Midbrain (tissue), 1 donor: ENCODE results near the gene OSCP1.
A peak's percentile ranks its signal among the peaks of the same experiment; 100 is the strongest.

ENCODE experiments used
- DNase-seq: peaks from one replicate; lab custom pipeline; 2025; lab: John Stamatoyannopoulos, UW

OSCP1 gene

DNA sequence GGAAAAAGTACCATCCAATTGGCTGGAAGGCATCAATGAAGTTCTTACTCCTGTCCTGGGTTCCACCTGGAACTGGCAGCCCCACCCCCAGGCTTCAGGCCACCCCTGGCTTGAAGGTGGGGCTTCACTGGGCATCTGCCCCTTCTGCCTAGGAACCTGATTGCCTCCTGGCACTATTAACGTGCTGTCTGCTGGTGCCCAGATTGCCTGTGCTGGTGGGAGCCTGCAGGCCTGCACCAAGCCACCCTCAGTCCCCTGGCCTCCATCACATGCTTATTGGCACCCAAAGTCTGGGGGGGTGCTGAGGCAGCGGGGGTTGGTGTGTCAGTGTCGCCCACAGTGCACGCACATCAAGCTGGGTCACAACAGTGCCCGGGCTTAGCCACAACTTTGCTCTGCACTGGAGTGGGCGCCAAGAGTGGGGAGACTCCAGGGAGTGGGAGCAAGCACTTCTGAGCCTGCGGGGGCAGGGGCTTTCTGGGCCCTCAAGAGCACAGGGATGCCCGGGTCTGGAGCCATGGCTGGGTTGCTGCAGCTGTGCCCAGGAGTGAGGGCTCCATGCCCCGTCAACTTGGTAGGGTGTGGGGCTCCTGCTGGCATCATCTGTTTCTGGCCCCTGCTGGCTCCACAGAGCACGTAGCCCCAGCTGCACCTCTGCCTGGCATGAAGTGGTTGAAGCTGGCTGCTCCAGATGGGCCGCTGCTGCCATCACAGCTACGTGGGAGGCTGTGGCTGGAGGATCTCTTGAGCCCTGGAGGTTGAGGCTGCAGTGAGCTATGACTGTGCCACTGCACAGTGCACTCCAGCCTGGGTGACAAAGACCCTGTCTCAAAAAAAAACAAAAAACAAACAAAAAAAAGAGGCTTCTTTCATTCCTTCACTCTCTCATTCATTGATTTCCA, 48.4 kb downstream of the OSCP1 start:
- no peak for DNase-seq

DNA sequence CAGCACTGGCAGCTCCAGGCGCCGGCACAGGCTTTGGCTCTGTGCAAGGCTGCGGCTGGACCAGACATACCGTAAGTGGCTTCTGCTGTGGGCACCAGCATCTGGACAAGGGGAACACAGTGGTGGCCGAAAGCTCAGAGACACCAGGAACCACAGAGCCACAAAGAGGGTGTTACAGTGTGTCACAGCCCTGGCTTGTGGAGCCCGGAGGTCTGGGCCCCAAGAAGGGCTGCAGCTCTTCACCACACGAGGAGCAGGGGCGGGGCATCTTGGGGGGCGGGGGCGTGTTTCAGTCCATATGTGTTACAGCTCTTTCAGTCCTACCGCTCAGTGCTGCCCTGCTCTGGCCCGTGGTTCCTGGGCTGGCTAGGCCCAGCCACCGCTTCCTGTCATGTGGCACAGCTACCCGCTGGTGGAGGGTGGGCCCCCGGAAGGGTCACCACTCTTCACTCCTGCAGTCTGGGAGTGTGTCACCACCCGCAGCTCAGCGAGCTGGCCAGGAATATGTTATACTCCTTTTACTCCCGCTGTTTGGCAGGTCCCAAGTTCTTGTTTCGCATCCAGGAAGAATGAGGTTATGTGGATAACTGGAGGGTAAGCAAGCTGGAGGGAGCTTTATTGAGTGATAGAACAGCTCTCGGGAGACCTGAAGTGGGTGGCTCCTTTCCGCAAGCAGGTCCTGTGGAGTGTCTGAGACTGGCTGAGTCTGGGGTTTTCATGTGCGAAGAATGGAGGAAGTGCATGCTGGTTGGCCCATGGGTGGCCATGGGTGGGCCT, 49.2 kb downstream of the OSCP1 start:
- peak; percentile 35 for DNase-seq

DNA sequence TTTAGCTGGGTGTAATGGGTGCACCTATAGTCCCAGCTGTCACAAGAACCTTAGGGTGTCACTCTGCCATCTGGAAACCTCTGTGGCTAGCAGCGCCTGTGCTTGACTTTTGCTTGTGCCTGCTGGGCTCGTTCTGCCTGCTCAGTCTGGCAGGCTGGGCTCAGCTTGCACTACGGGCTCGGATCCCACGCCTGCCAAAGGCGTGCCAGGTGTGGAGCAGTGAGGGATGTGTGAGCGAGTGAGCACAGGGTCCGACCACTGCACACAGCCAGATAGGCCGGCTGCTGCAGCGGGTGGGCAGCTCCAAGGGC, 49.8 kb downstream of the OSCP1 start:
- DNase-seq, result no peak

DNA sequence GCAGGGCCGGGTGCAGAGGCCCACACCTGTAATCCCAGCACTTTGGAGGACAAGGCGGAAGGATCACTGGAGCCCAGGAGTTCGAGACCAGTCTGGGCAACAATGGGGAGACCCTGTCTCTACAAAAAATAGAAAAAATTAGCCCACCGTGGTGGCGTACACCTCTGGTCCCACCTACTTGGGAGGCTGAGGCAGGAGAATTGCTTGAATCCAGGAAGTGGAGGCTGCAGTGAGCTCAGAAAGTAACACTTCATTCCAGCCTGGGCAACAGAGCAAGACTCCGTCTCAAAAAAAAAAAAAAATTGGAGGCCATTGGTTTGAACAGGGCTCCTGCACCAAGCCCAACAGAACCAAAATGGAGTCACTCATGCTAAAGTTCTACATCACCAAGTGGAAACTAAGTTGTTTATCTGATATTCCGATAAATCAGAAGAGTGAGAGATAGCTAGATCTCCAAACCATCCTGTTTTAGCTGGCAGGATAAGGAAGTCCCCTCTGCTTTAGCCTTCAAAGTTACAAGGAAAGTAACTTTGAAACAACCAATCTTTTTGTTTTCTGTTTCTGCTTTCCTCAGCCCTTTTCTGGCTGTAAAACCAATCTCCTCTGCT, 51.8 kb downstream of the OSCP1 start:
- DNase-seq, result no peak

DNA sequence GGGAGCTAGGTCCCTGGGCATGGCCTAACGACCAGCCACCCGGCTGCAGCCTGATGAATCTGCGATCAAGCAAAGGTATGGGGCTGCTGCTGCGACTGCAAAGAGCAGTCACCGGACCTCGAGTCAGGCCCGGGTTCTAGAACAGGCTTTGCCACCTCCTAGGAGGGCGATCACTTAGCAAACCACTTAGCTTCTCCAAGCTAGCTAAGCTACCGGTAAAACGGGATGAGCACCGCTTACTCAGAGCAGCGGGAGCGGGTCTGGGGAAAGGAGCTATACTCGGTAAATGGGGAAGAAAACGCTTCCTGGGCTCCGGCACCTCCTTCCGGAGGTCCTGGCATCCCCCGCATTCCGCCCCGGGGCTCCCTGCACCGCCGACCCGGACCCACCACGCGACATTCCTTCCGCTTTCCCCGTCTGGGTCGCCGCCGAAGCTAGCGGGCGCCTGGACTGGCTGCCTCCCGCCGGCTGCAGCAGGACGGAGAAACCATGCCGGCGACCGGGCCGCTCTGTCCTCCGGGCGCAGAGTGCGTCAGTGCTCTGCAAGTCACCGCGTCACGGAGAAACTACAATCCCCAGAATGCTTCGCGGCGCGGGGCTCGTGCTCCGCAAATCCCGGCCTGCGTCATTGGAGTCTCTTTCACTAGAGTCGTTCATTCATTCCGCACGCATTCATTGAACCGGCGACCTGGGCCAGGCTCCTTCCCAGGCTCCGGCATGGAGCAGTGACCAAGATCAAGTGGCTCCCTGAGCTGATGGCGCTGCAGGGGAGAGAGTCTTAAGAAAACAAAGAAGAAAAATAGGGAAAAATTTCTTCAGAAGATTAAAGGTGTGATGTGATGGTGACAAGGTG, 52.6 kb downstream of the OSCP1 start, which contains the start of gene LSM10:
LSM10 (minus strand) TSS at position 531 of the 853 bp plus-strand sequence. CDS start 3,779 bp downstream, outside the sequence.
- peak; percentile 95 for DNase-seq

DNA sequence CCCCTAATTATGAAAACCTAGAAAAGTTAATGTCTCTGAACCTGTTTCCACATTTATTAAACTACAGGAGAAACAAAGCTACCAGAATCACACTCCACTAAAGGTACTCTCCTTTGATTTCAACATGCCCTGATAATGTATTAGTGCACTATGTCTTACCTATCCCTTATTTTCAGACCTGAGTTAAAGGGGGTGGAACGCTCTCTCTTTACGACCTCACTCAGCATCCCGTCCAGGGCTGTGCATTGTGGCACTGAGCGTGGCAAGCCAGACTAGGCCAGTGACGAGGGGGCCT, 53.2 kb downstream of the OSCP1 start:
- DNase-seq, result no peak

DNA sequence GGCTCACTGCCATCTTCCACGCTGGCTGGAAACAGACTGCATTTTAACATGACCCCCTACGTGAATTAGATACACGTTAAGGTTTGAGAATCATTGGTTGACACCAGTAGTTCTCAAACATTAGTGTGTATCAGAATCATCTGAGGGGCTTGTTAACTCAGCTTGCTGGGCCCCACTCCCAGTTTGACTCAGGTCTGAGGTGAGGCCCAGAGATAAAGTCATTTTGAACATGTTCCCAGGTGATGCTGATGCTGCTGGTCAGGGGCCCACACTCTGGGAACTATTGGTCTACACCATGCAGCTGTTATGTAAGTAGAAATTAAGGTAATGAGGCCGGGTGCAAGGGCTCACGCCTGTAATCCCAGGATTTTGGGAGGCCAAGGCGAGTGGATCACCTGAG, 53.9 kb downstream of the OSCP1 start:
- no peak for DNase-seq

DNA sequence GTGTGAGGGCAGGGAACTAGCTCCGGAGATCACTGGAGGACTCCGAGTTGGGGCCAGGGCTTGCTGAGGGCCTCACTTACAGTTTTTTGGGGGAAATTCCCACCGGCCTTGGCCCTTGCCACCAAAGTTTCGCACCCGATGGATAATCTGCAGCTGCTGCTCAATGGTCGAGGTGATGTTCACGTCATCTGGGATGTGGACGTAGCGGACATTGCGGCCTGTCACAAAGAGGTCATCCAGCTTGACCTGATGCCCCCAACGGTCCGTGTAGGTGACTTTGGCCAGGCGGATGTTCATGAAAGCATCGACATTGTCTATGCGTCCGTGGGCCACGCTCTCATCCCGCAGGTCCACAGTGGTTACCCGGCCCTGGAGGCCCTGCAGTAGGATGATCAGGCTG, 56.6 kb downstream of the OSCP1 start:
- no peak for DNase-seq

DNA sequence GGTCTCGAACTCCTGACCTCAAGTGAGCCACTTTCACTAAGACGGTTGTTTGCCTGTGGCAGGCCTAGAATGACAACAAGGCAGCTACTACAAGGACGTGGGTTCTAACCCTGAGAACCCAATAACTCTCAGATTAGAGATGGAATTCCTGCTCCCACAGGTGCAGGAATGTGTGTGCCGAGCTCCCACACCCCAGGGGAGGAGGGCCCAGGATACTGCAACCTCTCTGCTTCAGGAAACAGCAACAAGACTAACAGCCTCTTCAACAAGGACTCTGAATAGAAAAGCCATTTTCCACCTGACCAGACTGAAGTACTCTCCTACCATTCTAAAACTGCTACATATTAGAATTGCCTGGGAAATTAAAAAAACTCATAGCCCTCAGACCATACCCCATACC, 57.4 kb downstream of the OSCP1 start:
- no peak for DNase-seq

DNA sequence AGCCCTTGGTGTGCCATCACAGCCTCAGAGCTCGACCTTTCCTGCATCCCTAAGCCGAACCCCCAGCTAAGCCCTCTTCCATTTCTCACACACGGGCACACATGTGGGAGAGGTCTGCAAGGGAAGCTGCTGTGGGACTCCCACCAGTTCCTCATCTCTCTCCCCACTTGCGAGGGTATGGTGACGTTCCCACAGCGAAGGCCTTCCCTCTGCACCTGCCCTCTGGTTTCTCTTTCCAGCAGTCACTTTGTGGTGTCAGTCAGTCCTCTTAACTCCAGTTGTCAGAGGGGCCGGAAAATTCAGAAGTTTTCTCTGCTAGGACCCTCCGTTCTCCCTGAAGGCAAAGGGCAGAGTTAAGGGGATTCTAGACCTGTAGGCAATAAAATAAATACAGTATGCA, 59.0 kb downstream of the OSCP1 start:
- no peak for DNase-seq

DNA sequence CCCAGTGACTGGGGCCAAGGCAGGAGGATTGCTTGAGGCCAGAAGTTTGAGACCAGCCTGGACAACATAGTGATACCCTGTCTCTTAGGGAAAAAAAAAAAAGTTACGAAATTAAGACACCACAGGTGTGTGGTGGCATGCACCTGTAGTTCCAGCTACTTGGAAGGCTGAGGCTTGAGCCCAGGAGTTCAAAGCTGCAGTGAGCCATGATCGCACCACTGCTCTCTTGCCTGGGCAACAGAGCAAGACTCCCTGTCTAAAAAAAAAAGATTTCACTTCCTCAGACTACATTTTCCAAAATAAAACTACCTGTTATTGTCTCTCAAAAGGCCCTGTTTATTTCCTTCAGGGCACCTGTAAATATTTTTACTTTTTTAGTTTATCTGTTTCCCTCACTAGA, 59.8 kb downstream of the OSCP1 start:
- no peak for DNase-seq

DNA sequence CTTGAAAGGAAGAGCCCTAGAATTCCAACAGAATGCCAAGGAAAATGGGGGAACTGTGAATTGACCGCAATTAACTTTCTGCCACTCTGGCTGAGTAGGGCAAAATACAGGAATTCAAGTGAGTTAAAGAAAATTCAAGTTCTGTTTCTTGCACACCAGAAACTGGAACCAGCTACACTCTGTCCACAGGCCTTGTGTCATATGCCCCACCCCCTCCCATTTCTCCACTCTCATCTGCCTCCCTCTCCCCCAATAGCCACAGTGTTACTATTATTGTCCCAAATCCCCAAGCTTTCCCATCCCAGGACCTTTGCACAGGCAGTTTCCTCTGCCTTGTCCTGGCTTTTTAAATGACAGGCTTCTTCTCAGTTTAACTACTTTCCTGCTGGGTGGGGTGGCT, 60.3 kb downstream of the OSCP1 start:
- DNase-seq, result no peak

DNA sequence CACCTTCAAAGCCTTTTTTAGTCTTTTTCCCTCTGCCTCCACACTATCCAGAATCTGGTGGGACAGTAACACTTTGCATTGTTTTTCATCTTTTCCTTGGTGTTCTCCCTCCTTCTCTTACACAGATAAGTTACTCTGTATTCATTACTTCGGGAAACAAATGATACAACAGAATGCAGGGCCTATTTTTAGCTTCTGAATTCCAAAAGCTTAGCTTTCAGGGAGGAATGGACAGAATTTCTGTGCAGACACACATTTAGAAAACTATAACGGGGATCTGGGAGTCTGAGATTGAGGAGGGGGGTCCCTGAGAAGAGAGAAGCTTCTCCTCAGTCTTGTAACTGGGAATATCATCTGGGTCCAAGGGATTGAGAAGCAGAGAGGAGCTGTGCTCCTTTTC, 61.0 kb downstream of the OSCP1 start:
- DNase-seq, result no peak

DNA sequence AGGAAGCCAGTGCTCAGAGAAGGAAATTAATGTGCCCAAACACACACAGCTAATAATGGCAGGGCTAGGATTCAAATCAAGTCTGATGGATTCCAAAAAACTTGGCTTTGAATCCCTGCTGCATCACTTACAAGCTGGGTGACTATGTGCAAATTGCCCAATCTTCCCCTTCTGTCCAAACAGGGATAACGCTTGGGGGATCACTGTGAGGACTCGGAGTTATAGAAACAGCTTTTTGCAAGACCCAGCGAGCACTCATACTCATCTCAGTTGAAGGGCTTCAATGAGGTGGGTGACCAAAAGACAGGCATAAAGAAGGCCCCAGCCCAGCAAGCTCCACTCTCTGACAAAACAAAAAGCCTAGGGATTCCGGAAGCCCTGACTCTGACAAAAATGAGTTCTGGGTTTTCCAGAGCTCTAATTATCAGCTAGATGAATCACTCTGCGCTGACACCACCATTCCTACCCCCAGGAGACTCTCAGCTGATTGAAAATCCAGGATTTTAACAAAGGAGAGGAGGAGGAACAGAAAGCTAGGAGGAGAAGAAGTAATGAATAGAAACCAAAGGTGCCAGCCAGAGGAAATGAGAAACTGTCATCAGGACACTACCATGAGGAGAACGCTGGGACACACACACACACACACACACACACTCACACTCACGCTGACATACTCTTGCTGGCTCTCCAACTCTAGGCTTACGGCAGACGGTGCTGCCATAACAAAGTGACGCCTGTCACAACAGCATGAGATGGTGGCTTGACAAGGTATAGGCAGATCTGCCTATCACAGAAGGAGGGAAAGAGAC, 62.9 kb downstream of the OSCP1 start:
- DNase-seq, result no peak

DNA sequence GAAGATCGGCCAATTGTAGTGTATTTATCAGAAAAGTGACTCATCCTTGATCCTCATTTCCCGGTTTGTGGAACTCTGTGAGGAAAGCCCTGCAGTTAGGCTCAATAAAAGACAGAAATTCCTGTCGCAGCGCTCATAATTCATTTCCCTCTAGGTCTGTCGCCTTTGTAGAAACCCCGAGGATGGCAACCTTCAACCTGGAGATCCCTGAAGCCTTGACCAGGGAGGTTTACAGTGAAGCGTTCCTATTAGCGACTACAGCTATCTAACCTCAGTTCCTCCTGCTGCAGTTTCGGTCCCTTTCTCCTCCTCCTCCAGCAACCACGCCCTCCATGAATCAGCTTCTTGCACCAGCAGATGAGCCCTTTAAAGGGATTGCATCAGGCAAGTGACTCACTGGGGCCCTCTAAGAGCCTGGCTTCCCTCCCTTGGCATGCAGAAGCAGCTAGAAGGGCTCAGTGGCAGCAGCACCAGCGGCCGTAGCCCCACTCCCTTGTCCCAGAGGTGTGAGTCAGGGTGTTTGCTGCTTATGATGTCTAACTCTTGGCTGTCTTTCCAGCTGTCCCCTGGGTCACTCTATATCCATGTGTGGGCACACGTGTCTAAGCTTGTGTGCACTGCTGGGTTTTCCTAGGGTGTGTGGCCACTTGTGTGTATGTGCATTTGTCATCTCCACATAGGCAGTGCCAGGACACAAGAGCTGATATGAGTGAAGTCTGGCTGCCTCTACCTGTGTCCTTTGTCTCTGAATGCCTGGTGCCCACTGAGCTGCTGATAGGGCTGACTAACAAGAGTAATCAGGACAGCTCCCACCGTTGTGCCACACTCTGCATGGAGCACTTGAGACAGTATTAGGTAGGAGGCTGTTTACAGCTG, 63.7 kb downstream of the OSCP1 start:
- DNase-seq, result peak; percentile 86

DNA sequence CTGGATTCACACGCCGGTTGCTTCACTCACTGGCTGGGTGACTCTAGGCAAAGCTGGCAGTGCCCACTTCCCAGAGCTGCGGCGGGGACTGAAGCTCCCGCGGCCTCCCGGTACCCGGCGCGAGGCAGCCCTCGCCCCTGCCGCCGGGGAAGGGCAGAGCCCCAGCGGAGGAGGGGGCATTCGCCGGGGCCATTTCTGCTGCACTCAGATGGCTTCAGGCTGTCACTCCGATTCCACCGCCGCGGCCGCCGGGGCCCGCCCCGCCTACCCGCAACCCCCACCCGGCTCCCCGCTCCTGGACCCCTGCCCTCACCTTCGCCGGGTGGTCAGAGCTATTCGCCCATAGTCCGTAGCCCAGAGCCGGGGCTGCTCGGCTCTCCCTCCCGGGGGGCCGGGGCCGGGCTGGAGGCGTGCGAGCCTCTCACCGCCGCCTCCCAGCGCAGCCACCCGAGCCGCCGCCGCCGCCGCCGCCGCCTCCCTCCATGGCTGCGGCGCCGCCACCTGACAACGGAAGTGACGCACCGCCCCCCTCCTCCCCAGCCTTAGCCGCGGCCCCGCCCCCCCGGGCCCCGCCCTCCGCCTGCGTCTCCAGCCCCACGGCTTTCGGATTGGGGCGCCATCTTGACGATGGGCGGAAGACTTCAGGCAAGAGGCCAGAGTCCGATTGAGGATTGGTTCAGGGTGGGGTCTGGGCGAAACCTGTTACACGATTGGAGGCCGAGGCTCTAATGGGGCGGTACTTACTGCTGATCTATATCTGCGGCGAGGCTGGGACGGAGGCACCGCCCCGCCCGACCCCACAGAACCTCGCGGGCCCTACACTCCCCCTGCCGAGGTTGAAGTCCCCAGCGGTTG, 64.6 kb downstream of the OSCP1 start, which contains the start of gene STK40:
STK40 (minus strand) TSS at position 515 of the 855 bp plus-strand sequence. CDS start 24,592 bp downstream, outside the sequence.
- peak; percentile 99 for DNase-seq

DNA sequence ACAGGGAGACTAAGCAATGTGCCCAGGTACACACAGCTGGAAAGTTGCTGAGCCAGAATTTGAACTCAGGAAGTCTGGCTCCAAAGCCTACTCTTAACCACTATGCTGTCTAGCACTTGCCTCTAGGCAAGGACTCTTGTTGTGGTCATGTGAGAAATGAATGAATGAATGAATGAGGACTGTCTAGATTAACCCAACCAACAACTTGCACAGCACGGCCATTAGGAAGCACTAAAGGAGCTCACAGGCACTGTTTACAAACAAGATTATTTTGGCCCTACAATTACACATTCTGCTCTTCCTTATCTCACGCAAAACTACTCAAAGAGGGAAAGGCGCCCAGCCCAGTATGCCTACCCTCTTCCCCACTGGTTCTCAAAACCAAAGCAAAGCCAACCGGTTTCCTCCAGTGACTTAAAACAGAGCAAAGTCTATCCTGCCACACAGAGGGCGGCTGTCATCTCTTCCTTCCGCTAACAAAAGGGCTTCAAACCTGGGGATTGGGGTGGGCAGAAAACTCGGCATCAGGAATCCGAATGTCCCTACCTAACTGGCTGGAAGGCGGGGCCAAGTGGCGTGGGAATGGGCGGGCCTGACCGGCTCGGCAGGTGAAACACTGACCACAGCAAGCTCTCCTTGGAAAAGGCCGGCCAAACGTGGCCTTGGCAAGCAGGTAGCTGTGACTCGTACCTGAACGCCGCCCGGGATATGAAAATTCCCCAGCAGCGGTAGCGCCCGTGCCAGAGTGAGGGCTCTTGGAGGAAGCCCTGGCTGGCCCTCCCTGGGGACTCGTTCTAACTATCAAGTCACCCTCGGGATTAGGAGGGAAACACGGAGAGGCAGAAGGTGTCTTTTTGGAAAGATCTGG, 65.5 kb downstream of the OSCP1 start:
- peak; percentile 35 for DNase-seq

DNA sequence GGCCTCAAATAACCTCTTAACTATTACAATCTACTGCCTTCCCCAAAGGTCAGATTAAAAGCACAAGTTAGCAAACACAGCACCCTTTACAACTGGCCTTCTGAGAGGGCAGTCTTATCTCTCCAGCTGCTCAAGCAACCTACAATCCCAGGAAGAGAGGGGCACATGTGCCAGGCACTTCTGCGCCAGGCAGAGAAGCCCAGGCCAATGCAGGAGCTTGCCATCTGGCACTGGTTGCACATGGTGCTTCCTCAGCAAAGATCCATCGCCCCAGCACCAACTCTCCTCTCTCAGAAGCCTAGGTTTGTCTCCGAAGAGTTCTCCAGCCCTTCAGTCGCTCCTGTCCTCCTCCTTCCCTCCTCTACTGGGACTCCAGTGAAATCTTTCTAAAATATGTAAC, 67.0 kb downstream of the OSCP1 start:
- DNase-seq, result no peak
